HepG2 (cell line): ENCODE measurements around the gene TLR2. TPM values are rescaled to one million over a fixed set of nuclear protein-coding genes. Genes with fewer than 3 reads are reported as not detected.

Experiments
- ATAC-seq: fragments of 200-7000 bp; cut with Tn5 transposase; 3 replicates; pipeline ENCODE4 v1.9.1; 2020; ENCODE audit warnings: mild to moderate bottlenecking, moderate library complexity
- BruUV-seq: library from RNA; stranded (reverse); fragments of 400-500 nt; replicated peaks from 2 replicates; lab custom pipeline; 2021; lab: Mats Ljungman, UMichigan
- CTCF ChIA-PET: fragments of 300-600 bp; formaldehyde crosslinking; extraction: SDS; loops from one replicate; lab custom pipeline; 2021; ENCODE audit warnings: low total read pairs, inconsistent platforms, low intra/inter-chr PET ratio; lab: Yijun Ruan, JAX
- POLR2A ChIA-PET: fragments of 350-600 bp; sonication (Branson Sonifier 250); formaldehyde crosslinking; loops from one replicate; lab custom pipeline; 2020; ENCODE audit warnings: antibody characterized with exemption, inconsistent platforms; lab: Yijun Ruan, JAX
- DNase-seq: peaks from one replicate; pipeline ENCODE4 v3.0.0-alpha.2; 2015; ENCODE audit warnings: low spot score
- FAIRE-seq: peaks from 3 replicates; lab custom pipeline; 2011; peaks lifted over from hg19 to GRCh38; lab: Jason Lieb, UNC
- H2AFZ ChIP-seq: one replicate; pipeline ENCODE4 v1.6.1; 2011; ENCODE audit warnings: low read length, inconsistent platforms
- H3K27ac ChIP-seq: fragments of 300-600 bp; 3 replicates; pipeline ENCODE4 v1.8.0; 2011; ENCODE audit warnings: mixed run types, mild to moderate bottlenecking, mixed read lengths, low read length, inconsistent platforms; ENCODE audit not compliant: insufficient read depth; ENCODE audit errors: extremely low read length
- H3K27me3 ChIP-seq, 2 experiments: fragments of 200-600 bp in 1 of 2; 2 replicates in 1 of 2; 3 replicates in 1 of 2; pipeline versions ENCODE4 v1.6.0 to v1.8.0; 2011; ENCODE audit warnings: low read length in 2 of 2, mild to moderate bottlenecking in 2 of 2, moderate library complexity in 2 of 2, inconsistent platforms in 1 of 2; ENCODE audit not compliant: insufficient read depth in 2 of 2, control insufficient read depth in 1 of 2
- H3K36me3 ChIP-seq, 2 experiments: fragments of 200-600 bp in 1 of 2; replicated peaks in 1 of 2; 2 replicates in 1 of 2; 3 replicates in 1 of 2; pipeline versions ENCODE4 v1.5.1 to v1.8.0; 2011; ENCODE audit warnings: low read length in 2 of 2, inconsistent platforms in 1 of 2; ENCODE audit not compliant: insufficient read depth in 2 of 2, control insufficient read depth in 1 of 2
- H3K4me1 ChIP-seq: 2 replicates; pipeline ENCODE4 v1.5.1; 2012; ENCODE audit warnings: low read length, inconsistent platforms; ENCODE audit not compliant: insufficient read depth
- H3K4me2 ChIP-seq: 2 replicates; pipeline ENCODE4 v1.6.0; 2011; ENCODE audit warnings: low read depth, low read length, inconsistent platforms
- H3K4me3 ChIP-seq, 3 experiments: fragments of 200-600 bp in 1 of 3; sonication (generic), shearing (Covaris generic) in 1 of 3; replicated peaks in 1 of 3; 2 replicates each; pipeline ENCODE4 v1.5.1; 2011 to 2016; ENCODE audit warnings: low read length in 3 of 3, inconsistent platforms in 2 of 3, low read depth in 2 of 3, mild to moderate bottlenecking in 2 of 3, control low read depth in 1 of 3, mixed read lengths in 1 of 3; ENCODE audit not compliant: insufficient read depth in 1 of 3
- H3K79me2 ChIP-seq: one replicate; pipeline ENCODE4 v1.6.1; 2011; ENCODE audit warnings: low read length, inconsistent platforms; ENCODE audit not compliant: insufficient read depth
- H3K9ac ChIP-seq: 2 replicates; pipeline ENCODE4 v1.6.0; 2011; ENCODE audit warnings: mild to moderate bottlenecking, low read depth, low read length, inconsistent platforms; ENCODE audit not compliant: insufficient read depth
- H3K9me3 ChIP-seq: 2 replicates; pipeline ENCODE4 v1.5.1; 2012; ENCODE audit warnings: mild to moderate bottlenecking, low read length
- H4K20me1 ChIP-seq: 2 replicates; pipeline ENCODE4 v1.6.0; 2011; ENCODE audit warnings: inconsistent platforms, mild to moderate bottlenecking, low read length, moderate library complexity; ENCODE audit not compliant: insufficient read depth
- FIP1L1 ChIP-seq: fragments of 200-400 bp; formaldehyde crosslinking; IDR thresholded peaks from 2 replicates; pipeline ENCODE4 v1.6.1; 2018; ENCODE audit warnings: low read depth, mild to moderate bottlenecking, low read length, moderate library complexity, borderline replicate concordance; ENCODE audit not compliant: insufficient read depth
- MAFK ChIP-seq, 2 experiments: IDR thresholded peaks in 1 of 2; conservative IDR thresholded peaks in 1 of 2; 2 replicates each; pipeline ENCODE4 v1.6.1; 2011; ENCODE audit warnings: improper control_type of control experiment in 2 of 2, low read length in 2 of 2
- TARDBP ChIP-seq: sonication (generic); formaldehyde crosslinking; IDR thresholded peaks from 2 replicates; pipeline ENCODE4 v1.8.0; 2022; ENCODE audit warnings: mild to moderate bottlenecking, missing genetic modification reagents
- TSC22D2 ChIP-seq: sonication (generic); formaldehyde crosslinking; IDR thresholded peaks from 2 replicates; pipeline ENCODE4 v1.5.1; 2020; ENCODE audit warnings: missing genetic modification reagents, mild to moderate bottlenecking, borderline replicate concordance
- ZNF775 ChIP-seq: sonication (generic); formaldehyde crosslinking; IDR thresholded peaks from 2 replicates; pipeline ENCODE4 v1.4.0; 2020; ENCODE audit warnings: missing genetic modification reagents, mild to moderate bottlenecking, moderate library complexity, borderline replicate concordance
- in situ Hi-C: cut with HindIII; loops from 2 replicates; pipeline ENCODE4 v1.10.0; 2017; ENCODE audit warnings: low pct_unique_long_range_greater_than_20kb; ENCODE audit not compliant: extremely low pct_ligation_motif_present
- intact Hi-C: fragments of 100-400 bp; cut with micrococcal nuclease; formaldehyde crosslinking; loops from one replicate; pipeline ENCODE4 v1.10.0; 2022; ENCODE audit not compliant: unreplicated experiment
- polyA plus RNA-seq, 8 experiments: library from polyadenylated mRNA; depleted of rRNA in 3 of 8; stranded (reverse) in 7 of 8; unstranded in 1 of 8; fragments of >200 nt; fragmentation: Illumina TruSeq in 4 of 8; extraction: Trizol in 4 of 8; gene quantifications; 2 replicates each; pipeline versions ENCODE4 v1.2.1 to v1.2.3, GENCODE V29; 2011 to 2016; ENCODE audit warnings: low read depth in 4 of 8, missing spikeins in 1 of 8, mixed read lengths in 1 of 8; ENCODE audit not compliant: insufficient read depth in 1 of 8
- total RNA-seq, 5 experiments: library from RNA; depleted of rRNA; stranded (reverse); fragments of >200 nt; fragmentation: Illumina TruSeq; extraction: Trizol; gene quantifications; 2 replicates each; pipeline ENCODE4 v1.2.3, GENCODE V29; 2016; ENCODE audit warnings: low read depth in 1 of 5
- TF ChIP-seq, protein P1 (sequence below): sonication (generic); formaldehyde crosslinking; IDR thresholded peaks from 2 replicates; pipeline ENCODE4 v1.8.0; 2022; ENCODE audit warnings: mild to moderate bottlenecking, missing genetic modification reagents, moderate library complexity

Gene TLR2
- total and polyA plus RNA-seq, 2 of the 13 experiments (the other 11 are each of a cell fraction or from before 2014, with no cell fraction given) = 0.63 to 0.73 TPM

DNA sequence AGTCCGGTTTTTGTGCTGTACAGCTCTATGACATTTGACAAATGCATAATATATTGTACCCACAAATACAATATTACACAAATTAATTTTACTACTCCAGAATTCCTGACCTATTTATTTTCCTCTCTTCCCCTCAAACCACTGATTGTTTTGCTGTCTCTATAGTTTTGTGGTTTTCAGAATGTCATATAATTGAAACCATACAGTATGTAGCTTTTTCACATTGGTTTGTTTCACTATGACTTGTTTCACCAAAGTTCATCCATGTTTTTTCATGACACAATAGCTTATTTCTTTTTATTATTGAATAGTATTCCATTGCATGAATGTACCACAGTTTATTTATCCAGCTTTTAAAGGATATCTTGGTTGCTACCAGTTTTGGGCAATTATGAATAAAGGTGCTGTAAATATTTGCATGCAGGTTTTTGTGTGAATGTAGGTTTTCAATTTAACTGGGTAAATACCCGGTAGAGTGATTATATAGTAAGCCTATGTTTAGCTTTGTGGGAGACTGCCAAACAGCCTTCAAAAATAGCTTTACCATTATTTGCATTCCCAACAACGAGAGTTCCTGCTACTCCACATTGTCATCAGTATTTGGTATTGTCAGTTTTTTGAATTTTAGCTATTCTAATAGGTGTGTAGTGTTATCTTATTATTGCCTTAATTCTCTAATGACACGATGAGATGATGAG, 49.8 kb downstream of the TLR2 start (continued):
- TF ChIP-seq, protein P1, sequence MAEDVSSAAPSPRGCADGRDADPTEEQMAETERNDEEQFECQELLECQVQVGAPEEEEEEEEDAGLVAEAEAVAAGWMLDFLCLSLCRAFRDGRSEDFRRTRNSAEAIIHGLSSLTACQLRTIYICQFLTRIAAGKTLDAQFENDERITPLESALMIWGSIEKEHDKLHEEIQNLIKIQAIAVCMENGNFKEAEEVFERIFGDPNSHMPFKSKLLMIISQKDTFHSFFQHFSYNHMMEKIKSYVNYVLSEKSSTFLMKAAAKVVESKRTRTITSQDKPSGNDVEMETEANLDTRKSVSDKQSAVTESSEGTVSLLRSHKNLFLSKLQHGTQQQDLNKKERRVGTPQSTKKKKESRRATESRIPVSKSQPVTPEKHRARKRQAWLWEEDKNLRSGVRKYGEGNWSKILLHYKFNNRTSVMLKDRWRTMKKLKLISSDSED (CRISPR knock-in tag) = no peak
- TF ChIP-seq TSC22D2 = no peak
- TF ChIP-seq, all 625 proteins: peak for 0

- in situ Hi-C loops = no loop called here
- ATAC-seq = no peak
Measured at GRCh38 chr4:153735906-153736461, 51.9 kb downstream of the TLR2 start.

More at GRCh38 chr4:153735906-153736461, 51.9 kb downstream of the TLR2 start:
- Histone ChIP-seq H3K4me3 (no peak overlapping the region), H3K9ac (no peak overlapping the region), H3K36me3 (no peaks in the 10 kb centered on the region), H3K4me2 (no peak overlapping the region), H4K20me1 (no peaks in the 10 kb centered on the region), H3K27ac (no peak overlapping the region), H2AFZ (no peak overlapping the region), H3K9me3 (no peaks in the 10 kb centered on the region), H3K27me3 (no peaks in the 10 kb centered on the region), H3K79me2 (no peaks in the 10 kb centered on the region)
- POLR2A ChIA-PET = no interaction called here
- no peak for DNase-seq
- FAIRE-seq = no peak
- CTCF ChIA-PET = no interaction called here
- intact Hi-C loops = no loop called here
- BruUV-seq = no TSS peak
- TF ChIP-seq ZNF775 (no peak), FIP1L1 (no peak), TARDBP (CRISPR knock-in tag) (no peak), MAFK (conservative IDR thresholded peaks at IDR 0.05 in 1 of 2, IDR thresholded peaks at IDR 0.05 in 1 of 2; ENCODE audit: low read length in 2 of 2) (0 out of 4 replicates have a peak, but pooled peaks of 1 of the 2 experiments have one; percentile 11)
- TF ChIP-seq, all 625 proteins: peak for 1
- no peaks in the 10 kb centered on the region for H3K4me1 ChIP-seq
